A549 (cell line): ENCODE results near the gene TMEM61. TPM values are rescaled to one million over a fixed set of nuclear protein-coding genes. Genes with fewer than 3 reads are reported as not detected.

Experiments used
- ATAC-seq, 2 experiments: fragments of 200-7000 bp in 1 of 2; fragments of >200 bp in 1 of 2; cut with Nextera tagmentation in 1 of 2; cut with Tn5 transposase in 1 of 2; 3 replicates each; pipeline versions ENCODE4 v1.8.0 to v1.9.1; 2018 to 2020; ENCODE audit warnings: mild to moderate bottlenecking in 1 of 2, moderate library complexity in 1 of 2
- CTCF ChIA-PET: fragments of 300-600 bp; sonication (Branson Sonifier 250); formaldehyde crosslinking; extraction: SDS; loops from one replicate; lab custom pipeline; 2021; ENCODE audit warnings: antibody characterized with exemption, inconsistent platforms; lab: Yijun Ruan, JAX
- POLR2A ChIA-PET: fragments of 350-600 bp; formaldehyde crosslinking; extraction: SDS; loops from one replicate; lab custom pipeline; 2021; ENCODE audit warnings: antibody characterized with exemption, inconsistent platforms; lab: Yijun Ruan, JAX
- DNase-seq, 2 experiments: peaks; one replicate each; pipeline versions ENCODE4 v3.0.0 to v3.0.0-alpha.2; 2011 to 2016; ENCODE audit warnings: low read depth in 1 of 2, low spot score in 1 of 2
- FAIRE-seq: peaks from 2 replicates; lab custom pipeline; 2011; peaks lifted over from hg19 to GRCh38; lab: Jason Lieb, UNC
- H3K27ac ChIP-seq, 2 experiments: fragments of >200 bp; sonication (Bioruptor Twin); formaldehyde crosslinking; 3 replicates each; pipeline ENCODE4 v1.5.1; 2016 to 2017
- H3K4me1 ChIP-seq: fragments of >200 bp; sonication (Bioruptor Twin); formaldehyde crosslinking; 3 replicates; pipeline ENCODE4 v1.6.1; 2016
- H3K4me2 ChIP-seq: fragments of >200 bp; sonication (Bioruptor Twin); formaldehyde crosslinking; 3 replicates; pipeline ENCODE4 v1.6.1; 2016
- H3K4me3 ChIP-seq: fragments of >200 bp; sonication (Bioruptor Twin); formaldehyde crosslinking; 3 replicates; pipeline ENCODE4 v1.5.1; 2016
- H3K9me3 ChIP-seq: fragments of >200 bp; sonication (Bioruptor Twin); formaldehyde crosslinking; 3 replicates; pipeline ENCODE4 v1.6.1; 2016
- BCL3 ChIP-seq: fragments of >200 bp; sonication (Bioruptor Twin); formaldehyde crosslinking; IDR thresholded peaks from 3 replicates; pipeline ENCODE4 v1.6.1; 2016
- BHLHE40 ChIP-seq: IDR thresholded peaks from 2 replicates; pipeline ENCODE4 v1.6.1; 2012; ENCODE audit warnings: low read depth, low read length, inconsistent platforms
- CBX2 ChIP-seq: fragments of 200-600 bp; sonication (generic); IDR thresholded peaks from 2 replicates; pipeline ENCODE4 v1.6.1; 2016; ENCODE audit warnings: low read depth, mild to moderate bottlenecking, borderline replicate concordance
- CBX8 ChIP-seq: fragments of 200-600 bp; sonication (generic); IDR thresholded peaks from 2 replicates; pipeline ENCODE4 v1.6.1; 2016
- CHD2 ChIP-seq: fragments of 150-350 bp; IDR thresholded peaks from 2 replicates; pipeline ENCODE4 v1.6.1; 2014; ENCODE audit warnings: low read length; ENCODE audit not compliant: partially characterized antibody
- CHD4 ChIP-seq: fragments of 200-600 bp; sonication (generic); IDR thresholded peaks from 2 replicates; pipeline ENCODE4 v1.6.1; 2016; ENCODE audit warnings: antibody characterized with exemption, mild to moderate bottlenecking, borderline replicate concordance
- ELK1 ChIP-seq: fragments of 150-350 bp; IDR thresholded peaks from 2 replicates; pipeline ENCODE4 v1.6.1; 2014; ENCODE audit warnings: low read depth, mild to moderate bottlenecking, low read length
- EP300 ChIP-seq, 2 experiments: fragments of >200 bp; sonication (Bioruptor Twin); formaldehyde crosslinking; IDR thresholded peaks; 2 replicates in 1 of 2; 3 replicates in 1 of 2; pipeline ENCODE4 v1.6.1; 2016 to 2017
- FOXS1 ChIP-seq: fragments of 250-450 bp; sonication (Bioruptor Pico); IDR thresholded peaks from 2 replicates; pipeline ENCODE4 v1.5.0; 2020; ENCODE audit warnings: mild to moderate bottlenecking, moderate library complexity
- GATA3 ChIP-seq: IDR thresholded peaks from 2 replicates; pipeline ENCODE4 v1.6.1; 2012; ENCODE audit warnings: borderline replicate concordance
- HDAC2 ChIP-seq: fragments of 200-600 bp; sonication (generic); IDR thresholded peaks from 2 replicates; pipeline ENCODE4 v1.6.1; 2016
- HMGXB4 ChIP-seq: fragments of 250-450 bp; sonication (Bioruptor Pico); IDR thresholded peaks from 2 replicates; pipeline ENCODE4 v1.5.0; 2021; ENCODE audit warnings: mild to moderate bottlenecking, moderate library complexity, borderline replicate concordance
- JUN ChIP-seq, 2 experiments: fragments of >200 bp; sonication (Bioruptor Twin); formaldehyde crosslinking; IDR thresholded peaks; 2 replicates in 1 of 2; 3 replicates in 1 of 2; pipeline ENCODE4 v1.6.1; 2016 to 2017
- JUNB ChIP-seq: fragments of >200 bp; sonication (Bioruptor Twin); formaldehyde crosslinking; IDR thresholded peaks from 2 replicates; pipeline ENCODE4 v1.6.1; 2016
- KDM5A ChIP-seq: fragments of 200-600 bp; sonication (generic); IDR thresholded peaks from 2 replicates; pipeline ENCODE4 v1.6.1; 2016; ENCODE audit warnings: antibody characterized with exemption, mild to moderate bottlenecking
- MAFK ChIP-seq: fragments of 450-650 bp; IDR thresholded peaks from 2 replicates; pipeline ENCODE4 v1.6.1; 2014; ENCODE audit not compliant: partially characterized antibody
- MAZ ChIP-seq: fragments of 150-350 bp; IDR thresholded peaks from 2 replicates; pipeline ENCODE4 v1.6.1; 2014; ENCODE audit warnings: antibody characterized with exemption, low read depth, low read length, borderline replicate concordance
- NPAS2 ChIP-seq: fragments of 250-450 bp; sonication (Bioruptor Pico); IDR thresholded peaks from 2 replicates; pipeline ENCODE4 v1.8.0; 2022; ENCODE audit warnings: mild to moderate bottlenecking, moderate library complexity, borderline replicate concordance
- PHF8 ChIP-seq: fragments of 200-600 bp; sonication (generic); IDR thresholded peaks from 2 replicates; pipeline ENCODE4 v1.6.1; 2016; ENCODE audit warnings: low read depth, mild to moderate bottlenecking, antibody characterized with exemption, moderate library complexity, borderline replicate concordance
- RAD21 ChIP-seq, 2 experiments: fragments of >200 bp in 1 of 2; sonication (Bioruptor Twin) in 1 of 2; formaldehyde crosslinking in 1 of 2; IDR thresholded peaks in 1 of 2; conservative IDR thresholded peaks in 1 of 2; 2 replicates in 1 of 2; 3 replicates in 1 of 2; pipeline ENCODE4 v1.6.1; 2012 to 2018; ENCODE audit warnings: inconsistent platforms in 1 of 2
- RARB ChIP-seq: fragments of 250-450 bp; sonication (Bioruptor Pico); IDR thresholded peaks from 2 replicates; pipeline ENCODE4 v1.8.0; 2021; ENCODE audit warnings: mild to moderate bottlenecking, moderate library complexity
- RNF2 ChIP-seq: fragments of 200-600 bp; sonication (generic); IDR thresholded peaks from 2 replicates; pipeline ENCODE4 v1.6.1; 2016; ENCODE audit warnings: low read depth, mild to moderate bottlenecking, antibody characterized with exemption, moderate library complexity, borderline replicate concordance
- SREBF2 ChIP-seq: fragments of 450-650 bp; IDR thresholded peaks from 2 replicates; pipeline ENCODE4 v1.6.1; 2014; ENCODE audit warnings: mild to moderate bottlenecking, moderate library complexity
- USF2 ChIP-seq: fragments of 450-650 bp; IDR thresholded peaks from 2 replicates; pipeline ENCODE4 v1.6.1; 2014; ENCODE audit warnings: antibody characterized with exemption
- ZC3H11A ChIP-seq: fragments of 450-650 bp; IDR thresholded peaks from 2 replicates; pipeline ENCODE4 v1.6.1; 2014; ENCODE audit warnings: antibody characterized with exemption, mild to moderate bottlenecking
- WGBS: methylation state at CpG from one replicate; pipeline ENCODE4 v1.1.6; 2017; ENCODE audit errors: missing lambda C conversion rate; 5-methylcytosine and 5-hydroxymethylcytosine counted together
- polyA plus RNA-seq, 4 experiments: library from polyadenylated mRNA; depleted of rRNA in 3 of 4; stranded (reverse); fragments of >200 nt; fragmentation: RNase III in 1 of 4; extraction: RNeasy Plus Mini Kit Qiagen cat#74134 plus additional on column Dnase treatment in 1 of 4; gene quantifications; 2 replicates in 3 of 4; 3 replicates in 1 of 4; pipeline ENCODE4 v1.2.3, GENCODE V29; 2011 to 2017

Gene TMEM61
- polyA plus RNA-seq, 2 of the 4 experiments (the other 2 are of a cell fraction) = 0.06 to 0.10 TPM

- CTCF ChIA-PET = interaction anchor here (1.0 to 20.8 kb wide), 4 partner anchors 8 to 52 kb away, joined by 3 to 451 read pairs (median 16); no protein-coding TSS in a partner anchor
- Histone ChIP-seq H3K4me1 (0 out of 3 replicates have a peak, but pooled peaks cover 4% of the 10 kb centered on the region), H3K27ac (no peak overlapping the region), H3K4me3 (no peak overlapping the region), H3K4me2 (no peak overlapping the region), H3K9me3 (no peaks in the 10 kb centered on the region)
- FAIRE-seq = no peak
- ATAC-seq = no peak
- no peak for DNase-seq
- WGBS = 81% methylated on average over 3 of the region's 6 CpGs
- POLR2A ChIA-PET = no interaction called here
- TF ChIP-seq CBX8 (no peak), GATA3 (no peak), MAFK (no peak), ZC3H11A (no peak), USF2 (no peak), HDAC2 (no peak), JUNB (no peak), NPAS2 (CRISPR knock-in tag) (no peak), ELK1 (no peak), KDM5A (no peak), EP300 (IDR thresholded peaks at IDR 0.05) (no peak), FOXS1 (CRISPR knock-in tag) (no peak), HMGXB4 (CRISPR knock-in tag) (no peak), CHD4 (no peak), RNF2 (no peak), PHF8 (no peak), CBX2 (no peak)
Measured at GRCh38 chr1:54998100-54998499, 17.7 kb downstream of the TMEM61 start.

- TF ChIP-seq CHD2 = no peak
- TF ChIP-seq JUNB = no peak
- TF ChIP-seq SREBF2 = no peak
- TF ChIP-seq RNF2 = no peak
- no peak for TF ChIP-seq EP300 (IDR thresholded peaks at IDR 0.05)
- no peak for TF ChIP-seq RAD21 (conservative IDR thresholded peaks at IDR 0.05 in 1 of 2, IDR thresholded peaks at IDR 0.05 in 1 of 2)
- no peak for TF ChIP-seq RARB (CRISPR knock-in tag)
- no peak for TF ChIP-seq ZC3H11A
- no peak for TF ChIP-seq MAZ
- TF ChIP-seq BHLHE40 = no peak
- TF ChIP-seq JUN (IDR thresholded peaks at IDR 0.05) = no peak
- TF ChIP-seq BCL3 = no peak
- Histone ChIP-seq H3K4me1 (0 out of 3 replicates have a peak, but pooled peaks cover 4% of the 10 kb centered on the region), H3K4me3 (no peak within 1 kb of the TSS), H3K4me2 (no peak within 1 kb of the TSS), H3K9me3 (no peaks in the 10 kb centered on the region), H3K27ac (no peak within 1 kb of the TSS)
- CTCF ChIA-PET = interaction anchor here (1.0 to 20.8 kb wide), 3 partner anchors 9 to 53 kb away, joined by 3 to 451 read pairs (median 28); no protein-coding TSS in a partner anchor
- DNase-seq (no peak), FAIRE-seq (no peak), ATAC-seq (no peak)
- WGBS = 66% methylated on average over 7 of the region's 7 CpGs
- POLR2A ChIA-PET = no interaction called here
Measured at GRCh38 chr1:54998677-54999076, 18.2 kb downstream of the TMEM61 start, which contains the start of gene BSND. Gene BSND, plus strand, starts transcription at chr1:54998933. Its CDS starts 254 bp downstream, at chr1:54999187.
